ENCODE data around the gene NINJ1. TPM values are rescaled to one million over a fixed set of nuclear protein-coding genes. Genes with fewer than 3 reads are reported as not detected.

Gene NINJ1
- total RNA-seq, 1 experiment from 2014 or later, result 41.3 TPM

- TF ChIP-seq RELA (CRISPR knock-in tag; IDR thresholded peaks at IDR 0.05; ENCODE audit: borderline replicate concordance) (no peak), ATF6 (CRISPR knock-in tag; IDR thresholded peaks at IDR 0.05) (no peak), NFYB (CRISPR knock-in tag; conservative IDR thresholded peaks at IDR 0.05; ENCODE audit: low read depth) (no peak), TEAD1 (CRISPR knock-in tag; IDR thresholded peaks at IDR 0.05) (no peak), IRF2 (CRISPR knock-in tag; IDR thresholded peaks at IDR 0.05; ENCODE audit: borderline replicate concordance, low read depth) (no peak), PRRX2 (CRISPR knock-in tag; IDR thresholded peaks at IDR 0.05) (no peak), ATF2 (CRISPR knock-in tag; IDR thresholded peaks at IDR 0.05; ENCODE audit: borderline replicate concordance, low read depth) (no peak)
These were observed 19.1 kb downstream of the NINJ1 start (continued) for GRCh38 chr9:93114984-93115335.

GRCh38 chr9:93114169-93114983 lies 19.7 kb downstream of the NINJ1 start:
- peak overlapping the region; percentile 85 for H3K27ac Mint-ChIP-seq
- CTCF ChIA-PET, result interaction anchor here (1.6 to 3.8 kb wide), 3 partner anchors 12 to 188 kb away, joined by 5 to 19 read pairs (median 13); no protein-coding TSS in a partner anchor
- peaks cover 15% of the 10 kb centered on the region for H3K4me1 Mint-ChIP-seq
- no peaks in the 10 kb centered on the region for H3K9me3 Mint-ChIP-seq
- no peaks in the 10 kb centered on the region for H3K36me3 Mint-ChIP-seq
- DNase-seq (ENCODE audit: low spot score), result no peak
- H3K4me3 Mint-ChIP-seq, result no peak overlapping the region
- POLR2A ChIA-PET, result no interaction called here
- ATAC-seq, result no peak
- no peaks in the 10 kb centered on the region for H3K27me3 Mint-ChIP-seq (ENCODE audit: low read depth)
- TF ChIP-seq ZSCAN18 (CRISPR knock-in tag; IDR thresholded peaks at IDR 0.05), result no peak
- no peak for TF ChIP-seq ATF6 (CRISPR knock-in tag; IDR thresholded peaks at IDR 0.05)
- no peak for TF ChIP-seq ZNF263 (CRISPR knock-in tag; IDR thresholded peaks at IDR 0.05; ENCODE audit: low read depth)
- no peak for TF ChIP-seq E2F5 (CRISPR knock-in tag; IDR thresholded peaks at IDR 0.05)
- TF ChIP-seq FOXK1 (CRISPR knock-in tag; IDR thresholded peaks at IDR 0.05), result no peak
- no peak for TF ChIP-seq TEAD4 (CRISPR knock-in tag; IDR thresholded peaks at IDR 0.05)
- TF ChIP-seq MYBL2 (CRISPR knock-in tag; IDR thresholded peaks at IDR 0.05), result no peak
- TF ChIP-seq IRF2 (CRISPR knock-in tag; IDR thresholded peaks at IDR 0.05; ENCODE audit: borderline replicate concordance, low read depth), result no peak
- TF ChIP-seq NFATC4 (CRISPR knock-in tag; IDR thresholded peaks at IDR 0.05), result no peak
- no peak for TF ChIP-seq ZNF532 (CRISPR knock-in tag; IDR thresholded peaks at IDR 0.05; ENCODE audit: borderline replicate concordance)
- no peak for TF ChIP-seq ATF1 (CRISPR knock-in tag; IDR thresholded peaks at IDR 0.05)
- no peak for TF ChIP-seq USF1 (CRISPR knock-in tag; IDR thresholded peaks at IDR 0.05)
- TF ChIP-seq PREB (CRISPR knock-in tag; IDR thresholded peaks at IDR 0.05; ENCODE audit: borderline replicate concordance), result no peak
- no peak for TF ChIP-seq SP1 (CRISPR knock-in tag; conservative IDR thresholded peaks at IDR 0.05)
